Tibial artery (tissue), 4 donors: Measurements from ENCODE around the gene HOOK1.
"Not testable (repeated sequence)": the region's sequence is repeated elsewhere in the genome, so short reads cannot be mapped to it uniquely, and the experiment has no call there.

Source experiments
- DNase-seq, 2 donors: peaks; one replicate each; pipeline ENCODE4 v3.0.0-alpha.2; 2019
- H3K27ac ChIP-seq, 2 donors: fragments of 200-600 bp; sonication (generic) in 1 of 2; 1 replicate in 1 of 2; 2 replicates in 1 of 2; pipeline ENCODE4 v1.5.1; 2018 to 2019; ENCODE audit warnings: mild to moderate bottlenecking in 1 of 2
- H3K27me3 ChIP-seq, 2 donors: fragments of 200-600 bp; sonication (generic) in 1 of 2; one replicate each; pipeline versions ENCODE4 v1.5.1 to v1.6.0; 2016 to 2019
- H3K36me3 ChIP-seq, 3 donors: fragments of 200-600 bp; sonication (generic) in 2 of 3; one replicate each; pipeline ENCODE4 v1.5.1; 2016 to 2019; ENCODE audit warnings: mild to moderate bottlenecking in 2 of 3
- H3K4me1 ChIP-seq, 4 donors: fragments of 200-600 bp; sonication (generic) in 2 of 4; 1 replicate in 3 of 4; 2 replicates in 1 of 4; pipeline ENCODE4 v1.5.1; 2016 to 2019
- H3K4me3 ChIP-seq, 2 donors: fragments of 200-600 bp; sonication (generic) in 1 of 2; 1 replicate in 1 of 2; 2 replicates in 1 of 2; pipeline ENCODE4 v1.5.1; 2018 to 2019; ENCODE audit warnings: mild to moderate bottlenecking in 2 of 2
- H3K9me3 ChIP-seq, 3 donors: fragments of 200-600 bp; sonication (generic) in 1 of 3; one replicate each; pipeline ENCODE4 v1.5.1; 2016 to 2019
- CTCF ChIP-seq, 2 experiments: fragments of 200-600 bp in 1 of 2; fragments of 450-650 bp in 1 of 2; IDR thresholded peaks; one replicate each; pipeline ENCODE4 v1.5.1; 2017 to 2019; ENCODE audit warnings: antibody characterized with exemption in 2 of 2, mild to moderate bottlenecking in 1 of 2, moderate library complexity in 1 of 2
- intact Hi-C: fragments of 100-400 bp; cut with DNase I; formaldehyde crosslinking; loops from one replicate; pipeline ENCODE4 v1.15.0; 2023; ENCODE audit warnings: low total_unique reads

The HOOK1 gene

GRCh38 chr1:59919746-59920145, 105.0 kb downstream of the HOOK1 start:
- Histone ChIP-seq H3K4me1 (no peaks in the 10 kb centered on the region), H3K4me3 (no peak overlapping the region), H3K27me3 (peaks cover 0 to 7% of the 10 kb centered on the region in 2 donors), H3K27ac (no peak overlapping the region), H3K9me3 (peaks cover 0 to 7% (median 6%) of the 10 kb centered on the region in 3 donors), H3K36me3 (no peaks in the 10 kb centered on the region)
- DNase-seq = no peak
- TF ChIP-seq CTCF (IDR thresholded peaks at IDR 0.05) = no peak
- intact Hi-C loops = no loop called here

GRCh38 chr1:59921258-59921899, 106.6 kb downstream of the HOOK1 start:
- H3K4me3 ChIP-seq, H3K27me3 ChIP-seq, H3K4me1 ChIP-seq, DNase-seq, H3K27ac ChIP-seq, H3K36me3 ChIP-seq, intact Hi-C loops: not testable (repeated sequence)
- peaks cover 0 to 14% (median 6%) of the 10 kb centered on the region in 3 donors for H3K9me3 ChIP-seq

- no peak overlapping the region for H3K4me3 ChIP-seq
- intact Hi-C loops = no loop called here
These were observed 109.9 kb downstream of the HOOK1 start for GRCh38 chr1:59924653-59925052.

More at GRCh38 chr1:59924653-59925052, 109.9 kb downstream of the HOOK1 start:
- no peak for DNase-seq
- peaks cover 0 to 14% (median 6%) of the 10 kb centered on the region in 3 donors for H3K9me3 ChIP-seq
- peaks cover 0 to 15% (median 9%) of the 10 kb centered on the region in 4 donors for H3K4me1 ChIP-seq
- peaks cover 0 to 18% of the 10 kb centered on the region in 2 donors for H3K27me3 ChIP-seq
- H3K36me3 ChIP-seq = no peaks in the 10 kb centered on the region
- TF ChIP-seq CTCF (IDR thresholded peaks at IDR 0.05) = no peak
- no peak overlapping the region for H3K27ac ChIP-seq
